HepG2 (cell line): ENCODE measurements around the gene ATOSB. TPM values are rescaled to one million over a fixed set of nuclear protein-coding genes. Genes with fewer than 3 reads are reported as not detected.

ENCODE experiments used
- ADNP ChIP-seq: sonication (generic); formaldehyde crosslinking; IDR thresholded peaks from 2 replicates; pipeline ENCODE4 v1.4.0; 2020; ENCODE audit warnings: missing genetic modification reagents
- CREBL2 ChIP-seq: sonication (generic); formaldehyde crosslinking; IDR thresholded peaks from 2 replicates; pipeline ENCODE4 v1.8.1; 2023; ENCODE audit warnings: missing genetic modification reagents, mild to moderate bottlenecking, borderline replicate concordance
- EEA1 ChIP-seq: sonication (generic); formaldehyde crosslinking; IDR thresholded peaks from 2 replicates; pipeline ENCODE4 v1.5.1; 2020; ENCODE audit warnings: mild to moderate bottlenecking, missing genetic modification reagents, borderline replicate concordance
- ELF1 ChIP-seq: sonication (generic); formaldehyde crosslinking; IDR thresholded peaks from 2 replicates; pipeline ENCODE4 v1.4.0; 2020; ENCODE audit warnings: missing genetic modification reagents
- FOSL2 ChIP-seq: sonication (generic); formaldehyde crosslinking; IDR thresholded peaks from 2 replicates; pipeline ENCODE4 v1.4.0; 2020; ENCODE audit warnings: missing genetic modification reagents
- FOXK2 ChIP-seq: fragments of 450-650 bp; IDR thresholded peaks from 2 replicates; pipeline ENCODE4 v1.6.1; 2016
- HDAC2 ChIP-seq: sonication (generic); formaldehyde crosslinking; IDR thresholded peaks from 2 replicates; pipeline ENCODE4 v1.4.0; 2020; ENCODE audit warnings: missing genetic modification reagents
- HOXA3 ChIP-seq: sonication (generic); formaldehyde crosslinking; IDR thresholded peaks from 2 replicates; pipeline ENCODE4 v1.5.0; 2020; ENCODE audit warnings: missing genetic modification reagents
- KDM5A ChIP-seq: fragments of 200-600 bp; sonication (generic); IDR thresholded peaks from 2 replicates; pipeline ENCODE4 v1.7.0; 2018; ENCODE audit warnings: antibody characterized with exemption, mild to moderate bottlenecking, low read length, borderline replicate concordance
- MLXIP ChIP-seq: sonication (generic); formaldehyde crosslinking; IDR thresholded peaks from 2 replicates; pipeline ENCODE4 v1.9.0; 2021; ENCODE audit warnings: missing genetic modification reagents, borderline replicate concordance
- MXD4 ChIP-seq: IDR thresholded peaks from 2 replicates; pipeline ENCODE4 v1.6.1; 2016; ENCODE audit warnings: mild to moderate bottlenecking, missing biosample characterization, missing genetic modification reagents
- PLSCR1 ChIP-seq: sonication (generic); formaldehyde crosslinking; IDR thresholded peaks from 2 replicates; pipeline ENCODE4 v1.5.0; 2020; ENCODE audit warnings: missing genetic modification reagents, mild to moderate bottlenecking, borderline replicate concordance
- REL ChIP-seq: sonication (generic); formaldehyde crosslinking; conservative IDR thresholded peaks from 2 replicates; pipeline ENCODE4 v1.8.0; 2022; ENCODE audit warnings: mild to moderate bottlenecking, missing genetic modification reagents, moderate library complexity
- SIN3A ChIP-seq: IDR thresholded peaks from 2 replicates; pipeline ENCODE4 v1.6.1; 2011; ENCODE audit warnings: low read depth, mild to moderate bottlenecking, control low read depth, low read length, borderline replicate concordance
- SOX6 ChIP-seq, 2 experiments: fragments of 450-650 bp in 1 of 2; sonication (generic) in 1 of 2; formaldehyde crosslinking in 1 of 2; IDR thresholded peaks; 2 replicates each; pipeline versions ENCODE4 v1.4.0 to v1.6.1; 2017 to 2020; ENCODE audit warnings: antibody characterized with exemption in 1 of 2, mild to moderate bottlenecking in 1 of 2, missing genetic modification reagents in 1 of 2
- TARDBP ChIP-seq: sonication (generic); formaldehyde crosslinking; IDR thresholded peaks from 2 replicates; pipeline ENCODE4 v1.8.0; 2022; ENCODE audit warnings: mild to moderate bottlenecking, missing genetic modification reagents
- THRA ChIP-seq: sonication (generic); formaldehyde crosslinking; IDR thresholded peaks from 2 replicates; pipeline ENCODE4 v1.4.0; 2020; ENCODE audit warnings: missing genetic modification reagents, borderline replicate concordance
- YEATS4 ChIP-seq: sonication (generic); formaldehyde crosslinking; IDR thresholded peaks from 2 replicates; pipeline ENCODE4 v1.4.0; 2020; ENCODE audit warnings: missing genetic modification reagents, borderline replicate concordance
- ZMYM2 ChIP-seq: sonication (generic); formaldehyde crosslinking; IDR thresholded peaks from 2 replicates; pipeline ENCODE4 v1.8.0; 2022; ENCODE audit warnings: mild to moderate bottlenecking, missing genetic modification reagents
- ZNF326 ChIP-seq: sonication (generic); formaldehyde crosslinking; IDR thresholded peaks from 2 replicates; pipeline ENCODE4 v1.4.0; 2020; ENCODE audit warnings: missing genetic modification reagents, borderline replicate concordance
- ZNF510 ChIP-seq: sonication (generic); formaldehyde crosslinking; IDR thresholded peaks from 2 replicates; pipeline ENCODE4 v1.4.0; 2020; ENCODE audit warnings: low read depth, mild to moderate bottlenecking, missing genetic modification reagents
- ZNF691 ChIP-seq: sonication (generic); formaldehyde crosslinking; IDR thresholded peaks from 2 replicates; pipeline ENCODE4 v1.4.0; 2020; ENCODE audit warnings: missing genetic modification reagents, low read depth, mild to moderate bottlenecking, borderline replicate concordance
- ZNF782 ChIP-seq: sonication (generic); formaldehyde crosslinking; IDR thresholded peaks from 2 replicates; pipeline ENCODE4 v1.4.0; 2020; ENCODE audit warnings: missing genetic modification reagents, mild to moderate bottlenecking, borderline replicate concordance
- polyA plus RNA-seq, 8 experiments: library from polyadenylated mRNA; depleted of rRNA in 3 of 8; stranded (reverse) in 7 of 8; unstranded in 1 of 8; fragments of >200 nt; fragmentation: Illumina TruSeq in 4 of 8; extraction: Trizol in 4 of 8; gene quantifications; 2 replicates each; pipeline versions ENCODE4 v1.2.1 to v1.2.3, GENCODE V29; 2011 to 2016; ENCODE audit warnings: low read depth in 4 of 8, missing spikeins in 1 of 8, mixed read lengths in 1 of 8; ENCODE audit not compliant: insufficient read depth in 1 of 8
- total RNA-seq, 5 experiments: library from RNA; depleted of rRNA; stranded (reverse); fragments of >200 nt; fragmentation: Illumina TruSeq; extraction: Trizol; gene quantifications; 2 replicates each; pipeline ENCODE4 v1.2.3, GENCODE V29; 2016; ENCODE audit warnings: low read depth in 1 of 5

Gene ATOSB
- total and polyA plus RNA-seq, 2 of the 13 experiments (the other 11 are each of a cell fraction or from before 2014, with no cell fraction given), result 1.9 to 6.4 TPM

- TF ChIP-seq PLSCR1 (CRISPR knock-in tag) (no peak), REL (CRISPR knock-in tag) (0 out of 2 replicates have a peak, but pooled peaks have one; percentile 62), HOXA3 (CRISPR knock-in tag) (peak; percentile 19; the same call in 1 of the 2 replicates), ELF1 (CRISPR knock-in tag) (peak; percentile 49), ZNF510 (CRISPR knock-in tag) (no peak), CREBL2 (CRISPR knock-in tag) (no peak), SIN3A (peak; percentile 32; the same call in 1 of the 2 replicates), YEATS4 (CRISPR knock-in tag) (no peak), ZNF326 (CRISPR knock-in tag) (no peak), TARDBP (CRISPR knock-in tag) (peak; percentile 70; the same call in 1 of the 2 replicates), MLXIP (CRISPR knock-in tag) (no peak), EEA1 (CRISPR knock-in tag) (0 out of 2 replicates have a peak, but pooled peaks have one; percentile 24), ADNP (CRISPR knock-in tag) (no peak), MXD4 (CRISPR knock-in tag) (peak; percentile 44; the same call in 1 of the 2 replicates), ZMYM2 (CRISPR knock-in tag) (no peak), HDAC2 (CRISPR knock-in tag) (peak; percentile 31; the same call in 1 of the 2 replicates), FOSL2 (CRISPR knock-in tag) (no peak), ZNF691 (CRISPR knock-in tag) (no peak), THRA (CRISPR knock-in tag) (peak; percentile 74; the same call in 1 of the 2 replicates), FOXK2 (no peak), KDM5A (peak; percentile 66; the same call in 1 of the 2 replicates), SOX6 (IDR thresholded peaks at IDR 0.05) (no peak), SOX6 (CRISPR knock-in tag; IDR thresholded peaks at IDR 0.05) (peak; percentile 22; the same call in 1 of the 2 replicates), ZNF782 (CRISPR knock-in tag) (no peak)
These were observed at the start of gene ATOSB (continued) for GRCh38 chr9:35115680-35116538.
